H1 (cell line): Measurements from ENCODE around the gene IQCN. TPM values are rescaled to one million over a fixed set of nuclear protein-coding genes. Genes with fewer than 3 reads are reported as not detected.

Experiments
- CTCF ChIA-PET: fragments of 300-600 bp; sonication (Branson Sonifier 250); formaldehyde crosslinking; loops from one replicate; lab custom pipeline; 2021; ENCODE audit not compliant: partially characterized antibody; lab: Charles Lee
- POLR2A ChIA-PET: fragments of 300-600 bp; sonication (Branson Sonifier 250); formaldehyde crosslinking; loops from one replicate; lab custom pipeline; 2021; ENCODE audit warnings: inconsistent platforms; ENCODE audit not compliant: partially characterized antibody; lab: Charles Lee
- DNase-seq, 2 experiments: peaks; one replicate each; pipeline versions ENCODE4 v3.0.0 to v3.0.0-alpha.2; 2010 to 2022; ENCODE audit warnings: low spot score in 2 of 2, low read depth in 1 of 2, mixed read lengths in 1 of 2
- FAIRE-seq: peaks from 2 replicates; lab custom pipeline; 2011; peaks lifted over from hg19 to GRCh38; lab: Jason Lieb, UNC
- H2AFZ ChIP-seq: 2 replicates; pipeline ENCODE4 v1.8.1; 2012; ENCODE audit warnings: low read length, inconsistent platforms
- H2AK5ac ChIP-seq: 2 replicates; pipeline ENCODE4 v1.6.1; 2013; ENCODE audit warnings: low read depth, low read length
- H2BK120ac ChIP-seq: replicated peaks from 2 replicates; pipeline ENCODE3; 2013; ENCODE audit warnings: low read depth, low read length, inconsistent platforms
- H2BK12ac ChIP-seq: 2 replicates; pipeline ENCODE4 v1.6.1; 2013; ENCODE audit warnings: low read depth, low read length
- H2BK15ac ChIP-seq: 2 replicates; pipeline ENCODE4 v1.6.1; 2013; ENCODE audit warnings: low read length
- H2BK20ac ChIP-seq: 2 replicates; pipeline ENCODE4 v1.6.1; 2013; ENCODE audit warnings: low read length
- H2BK5ac ChIP-seq: 2 replicates; pipeline ENCODE4 v1.6.1; 2013; ENCODE audit warnings: low read depth, low read length
- H3K14ac ChIP-seq: 2 replicates; pipeline ENCODE4 v1.6.1; 2013; ENCODE audit warnings: inconsistent platforms; ENCODE audit not compliant: insufficient read length
- H3K18ac ChIP-seq: 2 replicates; pipeline ENCODE4 v1.6.1; 2013; ENCODE audit warnings: low read length; ENCODE audit errors: extremely low read depth
- H3K23ac ChIP-seq: 2 replicates; pipeline ENCODE4 v1.6.1; 2013; ENCODE audit warnings: inconsistent platforms; ENCODE audit not compliant: insufficient read length
- H3K23me2 ChIP-seq: 2 replicates; pipeline ENCODE4 v1.6.1; 2013; ENCODE audit warnings: low read depth, low read length
- H3K27ac ChIP-seq: 2 replicates; pipeline ENCODE4 v1.6.1; 2011; ENCODE audit warnings: low read depth, low read length, inconsistent platforms
- H3K27me3 ChIP-seq, 4 experiments: replicated peaks in 1 of 4; 1 replicate in 1 of 4; 2 replicates in 3 of 4; pipeline versions ENCODE4 v1.6.1 to v1.8.1; 2011 to 2013; ENCODE audit warnings: low read length in 3 of 4, mild to moderate bottlenecking in 3 of 4, inconsistent platforms in 2 of 4, mixed read lengths in 2 of 4, moderate library complexity in 1 of 4; ENCODE audit not compliant: control insufficient read depth in 3 of 4, insufficient read depth in 3 of 4; ENCODE audit errors: extremely low read depth in 1 of 4
- H3K36me3 ChIP-seq, 4 experiments: 2 replicates each; pipeline versions ENCODE4 v1.6.1 to v1.8.1; 2011 to 2013; ENCODE audit warnings: mild to moderate bottlenecking in 4 of 4, low read length in 3 of 4, moderate library complexity in 2 of 4, control low read depth in 1 of 4, inconsistent platforms in 1 of 4; ENCODE audit not compliant: insufficient read depth in 4 of 4, control insufficient read depth in 2 of 4
- H3K4ac ChIP-seq: replicated peaks from 2 replicates; pipeline ENCODE3; 2013; ENCODE audit warnings: low read length, low read depth, mixed read lengths, inconsistent platforms; ENCODE audit not compliant: insufficient read length
- H3K4me1 ChIP-seq, 4 experiments: replicated peaks in 1 of 4; 1 replicate in 1 of 4; 2 replicates in 3 of 4; pipeline versions ENCODE4 v1.6.1 to v1.8.1; 2011 to 2013; ENCODE audit warnings: low read length in 3 of 4, inconsistent platforms in 2 of 4, mixed read lengths in 1 of 4; ENCODE audit not compliant: insufficient read depth in 4 of 4, control insufficient read depth in 3 of 4
- H3K4me2 ChIP-seq, 2 experiments: 2 replicates each; pipeline versions ENCODE4 v1.6.1 to v1.8.1; 2011 to 2013; ENCODE audit warnings: low read depth in 2 of 2, low read length in 2 of 2, control low read depth in 1 of 2, inconsistent platforms in 1 of 2, mild to moderate bottlenecking in 1 of 2; ENCODE audit not compliant: insufficient read depth in 1 of 2
- H3K4me3 ChIP-seq, 4 experiments: fragments of 200-600, 300-600 bp in 1 of 4; sonication (generic), shearing (Covaris generic), sonication (Bioruptor Twin) in 1 of 4; 2 replicates each; pipeline versions ENCODE4 v1.5.1 to v1.8.1; 2011 to 2016; ENCODE audit warnings: low read length in 4 of 4, low read depth in 3 of 4, control low read depth in 2 of 4, inconsistent platforms in 2 of 4, mild to moderate bottlenecking in 2 of 4, mixed read lengths in 1 of 4, moderate library complexity in 1 of 4; ENCODE audit not compliant: insufficient read depth in 2 of 4; ENCODE audit errors: extremely low read depth in 1 of 4
- H3K56ac ChIP-seq: replicated peaks from 2 replicates; pipeline ENCODE3; 2013; ENCODE audit warnings: low read depth, mild to moderate bottlenecking, mixed read lengths, low read length, inconsistent platforms; ENCODE audit not compliant: insufficient read length
- H3K79me1 ChIP-seq: 2 replicates; pipeline ENCODE4 v1.6.1; 2013; ENCODE audit warnings: low read depth, low read length, control low read depth
- H3K79me2 ChIP-seq, 2 experiments: 2 replicates each; pipeline versions ENCODE4 v1.6.1 to v1.8.1; 2012 to 2013; ENCODE audit warnings: low read length in 2 of 2, mild to moderate bottlenecking in 2 of 2, inconsistent platforms in 1 of 2; ENCODE audit not compliant: insufficient read depth in 2 of 2, control insufficient read depth in 1 of 2
- H3K9ac ChIP-seq, 4 experiments: replicated peaks in 1 of 4; 1 replicate in 1 of 4; 2 replicates in 3 of 4; pipeline versions ENCODE4 v1.6.1 to v1.8.1; 2011 to 2013; ENCODE audit warnings: low read depth in 3 of 4, low read length in 3 of 4, control low read depth in 2 of 4, mild to moderate bottlenecking in 2 of 4, moderate library complexity in 2 of 4, inconsistent platforms in 1 of 4; ENCODE audit errors: extremely low read depth in 1 of 4
- H3K9me3 ChIP-seq, 2 experiments: 2 replicates each; pipeline versions ENCODE4 v1.6.1 to v1.8.1; 2012 to 2013; ENCODE audit warnings: mild to moderate bottlenecking in 2 of 2, moderate library complexity in 2 of 2, control low read depth in 1 of 2, inconsistent platforms in 1 of 2, low read depth in 1 of 2, low read length in 1 of 2, mixed read lengths in 1 of 2; ENCODE audit not compliant: insufficient read depth in 2 of 2
- H4K20me1 ChIP-seq, 2 experiments: replicated peaks in 1 of 2; 2 replicates each; pipeline versions ENCODE3 to v1.8.1; 2011 to 2013; ENCODE audit warnings: inconsistent platforms in 2 of 2, low read length in 2 of 2, mild to moderate bottlenecking in 1 of 2; ENCODE audit not compliant: insufficient read depth in 2 of 2, control insufficient read depth in 1 of 2
- H4K5ac ChIP-seq: 2 replicates; pipeline ENCODE4 v1.6.1; 2013; ENCODE audit warnings: low read length, low read depth, mixed read lengths, inconsistent platforms; ENCODE audit not compliant: insufficient read length
- H4K8ac ChIP-seq: 2 replicates; pipeline ENCODE4 v1.8.0; 2013; ENCODE audit warnings: mild to moderate bottlenecking, moderate library complexity, low read length, inconsistent platforms; ENCODE audit not compliant: insufficient read depth; ENCODE audit errors: extremely low read depth
- H4K91ac ChIP-seq: replicated peaks from 2 replicates; pipeline ENCODE3; 2013; ENCODE audit warnings: low read length, mixed read lengths, inconsistent platforms; ENCODE audit not compliant: insufficient read length
- CTCF ChIP-seq, 3 experiments: IDR thresholded peaks; 1 replicate in 2 of 3; 2 replicates in 1 of 3; pipeline versions ENCODE4 v1.5.1 to v1.6.1; 2011; ENCODE audit warnings: low read length in 3 of 3, mild to moderate bottlenecking in 3 of 3, inconsistent platforms in 2 of 3, low read depth in 1 of 3, moderate library complexity in 1 of 3; ENCODE audit not compliant: insufficient read depth in 1 of 3; ENCODE audit errors: control extremely low read depth in 1 of 3
- KDM5A ChIP-seq: fragments of 200-600 bp; IDR thresholded peaks from 2 replicates; pipeline ENCODE4 v1.7.1; 2012; ENCODE audit warnings: mild to moderate bottlenecking, low read length, inconsistent platforms, mixed read lengths
- NRF1 ChIP-seq: IDR thresholded peaks from 2 replicates; pipeline ENCODE4 v1.6.1; 2011; ENCODE audit warnings: mild to moderate bottlenecking, low read depth, low read length, improper control_type of control experiment
- POLR2A ChIP-seq, 2 experiments: IDR thresholded peaks; 1 replicate in 1 of 2; 2 replicates in 1 of 2; pipeline ENCODE4 v1.6.1; 2011; ENCODE audit warnings: low read depth in 2 of 2, low read length in 2 of 2, mild to moderate bottlenecking in 2 of 2; ENCODE audit errors: control extremely low read depth in 1 of 2
- SIRT6 ChIP-seq: IDR thresholded peaks from one replicate; pipeline ENCODE4 v1.7.1; 2012; ENCODE audit warnings: low read length, inconsistent platforms
- SP4 ChIP-seq: IDR thresholded peaks from 2 replicates; pipeline ENCODE4 v1.6.1; 2012; ENCODE audit warnings: low read length, inconsistent platforms
- WGBS, 2 experiments: shearing (Covaris generic) in 1 of 2; methylation state at CpG; one replicate each; pipeline versions ENCODE4 v1.1.6 to v1.1.7; 2013 to 2015; ENCODE audit warnings: low lambda C conversion rate in 2 of 2, mixed read lengths in 2 of 2, inconsistent platforms in 1 of 2, low coverage in 1 of 2, missing lambda C conversion rate in 1 of 2; ENCODE audit not compliant: insufficient replicate concordance in 2 of 2, insufficient coverage in 1 of 2, insufficient read length in 1 of 2; ENCODE audit errors: extremely low coverage in 1 of 2, missing lambda C conversion rate in 1 of 2; 5-methylcytosine and 5-hydroxymethylcytosine counted together
- polyA plus RNA-seq, 7 experiments: library from polyadenylated mRNA; depleted of rRNA in 3 of 7; stranded (reverse) in 5 of 7; unstranded in 2 of 7; fragments of >200 nt in 5 of 7; fragments of 200-250 nt in 2 of 7; gene quantifications; 1 replicate in 5 of 7; 2 replicates in 1 of 7; 4 replicates in 1 of 7; pipeline versions ENCODE4 v1.2.1 to v1.2.3, GENCODE V29; 2011 to 2013; ENCODE audit warnings: missing spikeins in 2 of 7, mixed read lengths in 2 of 7
- total RNA-seq: library from RNA; stranded (reverse); fragmentation: NEBNext Ultra II Directional; extraction: Animal tissue kit (Norgen Biotek cat#: 25700); gene quantifications from 2 replicates; pipeline ENCODE4 v1.2.1, GENCODE V29; 2021

The IQCN gene
- total and polyA plus RNA-seq, 2 of the 8 experiments (the other 6 are each of a cell fraction or from before 2014, with no cell fraction given): 0.36 to 1.0 TPM

DNA sequence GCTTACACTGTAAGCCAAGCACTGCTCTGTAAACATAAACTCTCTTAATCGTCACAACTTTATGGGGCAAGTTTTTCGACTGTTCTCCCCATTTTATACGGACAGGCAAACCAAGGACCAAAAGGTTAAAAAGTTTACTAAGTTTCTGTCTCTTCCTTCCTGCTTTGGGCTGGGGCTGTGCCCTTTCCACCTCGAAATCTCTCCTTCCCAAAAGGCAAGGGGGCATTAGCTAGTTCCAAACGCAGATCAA lies 4.9 kb upstream of the IQCN start:
- Histone ChIP-seq H4K5ac (no peak overlapping the region), H3K9me3 (no peaks in the 10 kb centered on the region), H3K79me1 (peaks cover 16% of the 10 kb centered on the region; the same call in 1 of the 2 replicates), H2AK5ac (no peak overlapping the region), H2BK20ac (no peak overlapping the region), H2BK12ac (no peak overlapping the region), H3K4me2 (peak overlapping the region; percentile 44 to 71), H3K36me3 (peaks cover 0 to 5% (median 3%) of the 10 kb centered on the region in 4 experiments; a peak in 3 of 8 replicates), H3K4me3 (peak overlapping the region; percentile 44 to 95 (median 89)), H2BK15ac (no peak overlapping the region), H3K23ac (no peak overlapping the region), H3K9ac (peak overlapping the region in 3 of 4 experiments; percentile 60 to 63 (median 62); a peak in 5 of 7 replicates), H2BK120ac (no peak overlapping the region), H3K23me2 (peaks cover 10% of the 10 kb centered on the region; the same call in 1 of the 2 replicates), H3K56ac (no peak overlapping the region), H3K79me2 (peaks cover 0 to 28% of the 10 kb centered on the region in 2 experiments; a peak in 3 of 4 replicates), H2BK5ac (no peak overlapping the region), H3K27me3 (no peaks in the 10 kb centered on the region), H3K27ac (no peak overlapping the region), H4K8ac (no peak overlapping the region), H3K14ac (no peak overlapping the region), H4K20me1 (peaks cover 9 to 24% of the 10 kb centered on the region in 2 experiments), H2AFZ (no peak overlapping the region), H3K18ac (no peak overlapping the region), H4K91ac (no peak overlapping the region), H3K4ac (no peak overlapping the region), H3K4me1 (peaks cover 4 to 14% (median 10%) of the 10 kb centered on the region in 4 experiments; a peak in 6 of 7 replicates)
- ChIA-PET POLR2A (interaction anchor here (0.5 to 10.3 kb wide), 22 partner anchors 10 to 866 kb away, joined by 3 to 237 read pairs (median 15); partner anchors contain the start of genes LSM4, MPV17L2, PGPEP1 and RAB3A), CTCF (interaction anchor here (0.6 to 13.6 kb wide), 46 partner anchors 8 to 505 kb away, joined by 3 to 242 read pairs (median 8); partner anchors contain the start of genes GDF15, LSM4 and PDE4C)
- TF ChIP-seq SIRT6: no peak
- TF ChIP-seq CTCF (IDR thresholded peaks at IDR 0.05; ENCODE audit: control extremely low read depth in 1 of 3, insufficient read depth in 1 of 3, low read depth in 1 of 3, low read length in 3 of 3): no peak
- no peak for TF ChIP-seq SP4
- 0 out of 2 replicates have a peak, but pooled peaks have one; percentile 87 for TF ChIP-seq KDM5A
- TF ChIP-seq NRF1: no peak
- 0 out of 3 replicates have a peak, but pooled peaks of 1 of the 2 experiments have one; percentile 10 for TF ChIP-seq POLR2A (IDR thresholded peaks at IDR 0.05; ENCODE audit: control extremely low read depth in 1 of 2, low read depth in 2 of 2, low read length in 2 of 2)
- FAIRE-seq (no peak), DNase-seq (no peak)
- 41% methylated on average over 5 of the region's 5 CpGs; no CpG with 5 or more reads in 1 of the 2 experiments for WGBS, 2 experiments
